ENCODE results near the gene KLLN.
A peak's percentile ranks its signal among the peaks of the same experiment; 100 is the strongest.
"Not testable (repeated sequence)": the region's sequence is repeated elsewhere in the genome, so short reads cannot be mapped to it uniquely, and the experiment has no call there.

Gene KLLN

DNA sequence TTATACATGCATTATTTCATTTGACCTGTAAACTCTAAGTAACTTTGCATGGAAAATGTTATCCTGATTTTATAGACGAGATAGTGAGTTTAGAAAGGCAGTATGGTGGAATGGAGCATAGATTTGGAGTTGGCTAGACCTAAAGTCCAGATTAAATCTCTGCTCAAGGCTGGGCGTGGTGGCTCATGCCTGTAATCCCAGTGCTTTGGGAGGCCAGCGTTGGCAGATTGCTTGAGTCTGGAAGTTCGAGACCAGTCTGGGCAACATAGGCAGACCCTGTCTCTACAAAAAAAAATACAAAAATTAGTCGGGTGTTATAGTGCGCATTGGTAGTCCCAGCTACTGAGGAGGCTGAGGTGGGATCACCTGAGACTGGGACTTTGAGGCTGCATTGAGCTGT, 9.5 kb upstream of the KLLN start:
- H3K4me3 ChIP-seq (ENCODE audit: low read length), result no peak overlapping the region
- no peak for DNase-seq (ENCODE audit: low read depth)
- TF ChIP-seq CTCF (IDR thresholded peaks at IDR 0.05; ENCODE audit: insufficient read depth, low read depth, low read length, missing control alignments), result no peak

DNA sequence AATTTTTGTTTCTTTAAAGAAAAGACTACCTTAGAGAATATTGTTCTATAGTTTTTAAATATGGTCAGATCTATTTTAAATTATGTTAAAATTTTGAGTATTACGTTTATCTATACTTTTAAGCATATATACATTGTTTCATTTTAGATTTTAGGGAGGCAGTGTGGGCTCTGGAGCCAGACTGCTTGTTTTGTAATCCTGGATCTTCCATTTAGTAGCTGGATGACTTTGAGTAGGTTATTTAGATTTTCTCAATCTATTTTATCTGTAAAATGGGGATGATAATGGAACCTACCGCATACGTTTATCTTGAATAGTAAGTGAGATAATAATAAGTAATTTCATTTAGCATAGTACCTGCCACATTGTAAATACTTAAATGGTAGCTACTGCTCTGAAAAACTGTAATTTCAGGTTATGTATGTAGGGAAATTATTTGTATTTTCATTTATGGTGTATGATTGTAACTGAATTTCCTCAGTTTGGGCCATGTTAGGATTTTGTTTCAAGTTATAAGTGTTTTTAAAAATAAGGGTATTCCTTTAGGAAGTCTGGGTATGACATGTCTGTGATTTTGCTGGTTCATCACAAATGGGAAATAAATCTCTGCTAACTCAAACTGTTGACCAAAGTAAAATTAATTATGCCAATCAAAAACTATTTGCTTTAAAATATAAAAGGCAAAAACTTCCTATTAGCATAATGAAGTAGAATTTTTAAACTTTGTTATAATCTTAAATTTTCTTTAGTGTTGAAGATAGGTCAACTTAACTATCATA, 6.6 kb upstream of the KLLN start:
- no peak overlapping the region for H3K4me3 ChIP-seq (ENCODE audit: low read length)
- no peak for TF ChIP-seq CTCF (IDR thresholded peaks at IDR 0.05; ENCODE audit: insufficient read depth, low read depth, low read length, missing control alignments)
- DNase-seq (ENCODE audit: low read depth), result no peak

DNA sequence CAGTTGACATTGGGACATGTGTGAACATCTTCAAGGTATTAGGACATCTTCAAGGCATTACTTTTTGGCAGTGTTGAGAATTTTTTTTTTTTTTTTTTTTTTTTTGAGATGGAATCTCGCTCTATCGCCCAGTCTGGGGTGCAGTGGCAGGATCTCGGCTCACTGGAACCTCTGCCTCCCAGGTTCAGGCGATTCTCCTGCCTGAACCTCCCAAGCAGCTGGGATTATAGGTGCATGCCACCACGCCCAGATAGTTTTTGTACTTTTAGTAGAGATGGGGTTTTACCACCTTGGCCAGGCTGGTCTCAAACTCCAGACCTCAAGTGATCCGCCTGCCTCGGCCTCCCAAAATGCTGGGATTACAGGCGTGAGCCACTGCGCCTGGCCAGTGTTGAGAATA, 5.8 kb upstream of the KLLN start:
- DNase-seq (ENCODE audit: low read depth); H3K4me3 ChIP-seq (ENCODE audit: low read length): not testable (repeated sequence)

GRCh38 chr10:87868277-87868676, 4.9 kb upstream of the KLLN start:
- TF ChIP-seq CTCF (IDR thresholded peaks at IDR 0.05; ENCODE audit: insufficient read depth, low read depth, low read length, missing control alignments), result no peak
- peak overlapping the region; percentile 88 for H3K4me3 ChIP-seq (ENCODE audit: low read length)
- no peak for DNase-seq (ENCODE audit: low read depth)

GRCh38 chr10:87867453-87867852, 4.1 kb upstream of the KLLN start:
- TF ChIP-seq CTCF (IDR thresholded peaks at IDR 0.05; ENCODE audit: insufficient read depth, low read depth, low read length, missing control alignments), result no peak
- no peak for DNase-seq (ENCODE audit: low read depth)
- H3K4me3 ChIP-seq (ENCODE audit: low read length), result peak overlapping the region; percentile 88

- TF ChIP-seq CTCF (IDR thresholded peaks at IDR 0.05; ENCODE audit: insufficient read depth, low read depth, low read length, missing control alignments), result no peak
- no peak for DNase-seq (ENCODE audit: low read depth)
Measured at GRCh38 chr10:87866412-87866974, 3.2 kb upstream of the KLLN start.

DNA sequence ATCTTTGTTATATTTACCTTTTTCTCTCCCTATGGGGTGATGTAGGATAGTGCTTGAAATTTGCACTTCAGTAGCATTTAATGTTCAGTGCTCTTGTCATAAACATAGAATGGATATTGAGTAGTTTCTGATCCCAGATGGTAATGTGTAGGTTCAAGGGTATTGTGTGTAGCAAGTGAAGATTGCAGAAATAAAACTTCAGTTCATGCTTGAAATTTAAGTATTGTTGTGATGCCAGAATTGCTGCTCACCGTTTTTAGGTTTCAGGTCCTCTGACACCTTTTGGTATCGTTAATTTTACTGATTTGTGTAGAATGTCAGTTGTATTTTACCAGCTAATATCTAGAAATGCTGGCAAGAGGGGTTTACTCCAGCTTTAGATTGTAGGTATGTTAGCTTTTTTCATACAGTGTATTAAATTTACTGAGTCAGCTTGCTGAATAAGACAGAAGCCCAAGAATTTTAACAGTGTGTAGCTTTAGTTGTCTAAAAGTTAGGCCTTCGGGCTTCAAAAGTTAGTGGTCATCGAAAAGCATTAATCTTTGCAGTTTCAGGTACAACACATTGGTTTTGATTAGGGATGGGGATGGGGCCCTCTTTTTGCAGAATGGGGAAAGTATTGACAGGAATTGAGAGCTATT, 2.0 kb upstream of the KLLN start:
- no peak for TF ChIP-seq CTCF (IDR thresholded peaks at IDR 0.05; ENCODE audit: insufficient read depth, low read depth, low read length, missing control alignments)
- peak overlapping the region; percentile 88 for H3K4me3 ChIP-seq (ENCODE audit: low read length)
- DNase-seq (ENCODE audit: low read depth), result no peak

More at GRCh38 chr10:87866412-87866974, 3.2 kb upstream of the KLLN start:
- H3K4me3 ChIP-seq (ENCODE audit: low read length), result peak overlapping the region; percentile 88

Measured in epithelial cell of esophagus (primary cell).